Measurements from ENCODE around the gene SSH2.
"Not testable (repeated sequence)": the region's sequence is repeated elsewhere in the genome, so short reads cannot be mapped to it uniquely, and the experiment has no call there.

Gene SSH2

DNA sequence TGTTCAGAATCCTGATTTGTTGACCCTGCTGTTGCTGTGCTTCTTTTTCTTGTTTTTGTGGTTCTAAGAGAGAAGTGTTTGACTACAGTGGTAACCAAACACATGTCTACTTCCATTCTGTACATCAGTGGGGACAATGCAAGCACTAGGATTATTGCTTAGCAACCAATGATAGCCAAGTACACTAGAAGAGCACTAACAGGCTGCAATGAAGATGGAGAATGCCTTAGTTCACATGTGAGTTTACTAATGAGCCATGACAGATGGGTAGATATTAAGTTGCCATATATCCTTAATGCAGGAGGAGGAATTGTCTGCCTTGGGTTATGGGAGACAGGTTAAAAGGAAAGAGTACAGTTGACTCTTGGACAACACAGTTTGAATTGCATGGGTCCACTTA is 19.7 kb upstream of the SSH2 start:
- CTCF ChIA-PET = interaction anchor here (2.9 kb wide), 1 partner anchor 18 kb away, joined by 19 read pairs; no protein-coding TSS in a partner anchor
- POLR2A ChIA-PET = no interaction called here
- H3K4me3 ChIP-seq (ENCODE audit: low read depth, low read length) = no peak overlapping the region
- DNase-seq (ENCODE audit: low read depth, low spot score) = no peak
- TF ChIP-seq, protein P1, sequence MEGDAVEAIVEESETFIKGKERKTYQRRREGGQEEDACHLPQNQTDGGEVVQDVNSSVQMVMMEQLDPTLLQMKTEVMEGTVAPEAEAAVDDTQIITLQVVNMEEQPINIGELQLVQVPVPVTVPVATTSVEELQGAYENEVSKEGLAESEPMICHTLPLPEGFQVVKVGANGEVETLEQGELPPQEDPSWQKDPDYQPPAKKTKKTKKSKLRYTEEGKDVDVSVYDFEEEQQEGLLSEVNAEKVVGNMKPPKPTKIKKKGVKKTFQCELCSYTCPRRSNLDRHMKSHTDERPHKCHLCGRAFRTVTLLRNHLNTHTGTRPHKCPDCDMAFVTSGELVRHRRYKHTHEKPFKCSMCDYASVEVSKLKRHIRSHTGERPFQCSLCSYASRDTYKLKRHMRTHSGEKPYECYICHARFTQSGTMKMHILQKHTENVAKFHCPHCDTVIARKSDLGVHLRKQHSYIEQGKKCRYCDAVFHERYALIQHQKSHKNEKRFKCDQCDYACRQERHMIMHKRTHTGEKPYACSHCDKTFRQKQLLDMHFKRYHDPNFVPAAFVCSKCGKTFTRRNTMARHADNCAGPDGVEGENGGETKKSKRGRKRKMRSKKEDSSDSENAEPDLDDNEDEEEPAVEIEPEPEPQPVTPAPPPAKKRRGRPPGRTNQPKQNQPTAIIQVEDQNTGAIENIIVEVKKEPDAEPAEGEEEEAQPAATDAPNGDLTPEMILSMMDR (IDR thresholded peaks at IDR 0.05; ENCODE audit: insufficient read depth, low read length, missing control alignments) = no peak

DNA sequence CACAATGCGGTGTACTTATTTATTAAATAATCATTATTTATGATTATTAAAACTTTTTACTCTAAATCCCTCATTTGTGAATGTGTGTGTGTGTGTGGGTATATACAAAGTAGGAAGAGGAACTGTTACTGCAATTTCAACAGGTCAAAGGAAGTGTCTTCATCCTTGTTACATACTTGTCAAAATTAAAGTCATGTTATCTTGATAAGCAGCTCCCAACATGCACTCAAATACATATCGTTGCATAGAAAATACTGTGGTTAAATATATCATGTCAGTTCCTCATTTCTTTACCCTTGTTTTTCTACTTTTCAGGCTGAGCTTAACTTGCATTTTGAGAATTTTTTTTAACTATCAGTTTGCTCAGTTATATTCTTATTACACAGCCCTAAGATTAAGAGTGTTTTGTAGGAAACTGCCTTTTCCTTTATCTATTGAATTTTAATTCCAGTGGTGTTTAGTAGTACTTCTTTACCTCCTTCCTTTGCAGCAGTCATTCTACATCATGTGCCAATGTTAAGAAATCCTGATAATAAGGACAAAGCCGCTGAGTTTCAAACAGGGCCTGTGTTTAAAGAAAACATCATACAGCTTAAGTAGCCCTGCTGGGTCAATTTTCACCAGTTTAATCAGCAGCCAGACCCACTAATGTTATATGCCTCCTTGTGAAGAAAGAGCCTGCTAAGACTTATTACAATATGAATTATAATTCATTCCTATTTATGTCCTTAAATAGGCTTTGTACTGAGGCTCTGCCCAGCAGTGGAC is 18.6 kb upstream of the SSH2 start:
- POLR2A ChIA-PET = no interaction called here
- no peak for DNase-seq (ENCODE audit: low read depth, low spot score)
- H3K4me3 ChIP-seq (ENCODE audit: low read depth, low read length) = no peak overlapping the region
- TF ChIP-seq, protein P1 (IDR thresholded peaks at IDR 0.05; ENCODE audit: insufficient read depth, low read length, missing control alignments) = no peak
- CTCF ChIA-PET = interaction anchor here (1.0 to 2.9 kb wide), 3 partner anchors 9 to 141 kb away, joined by 3 to 19 read pairs (median 4); no protein-coding TSS in a partner anchor

DNA sequence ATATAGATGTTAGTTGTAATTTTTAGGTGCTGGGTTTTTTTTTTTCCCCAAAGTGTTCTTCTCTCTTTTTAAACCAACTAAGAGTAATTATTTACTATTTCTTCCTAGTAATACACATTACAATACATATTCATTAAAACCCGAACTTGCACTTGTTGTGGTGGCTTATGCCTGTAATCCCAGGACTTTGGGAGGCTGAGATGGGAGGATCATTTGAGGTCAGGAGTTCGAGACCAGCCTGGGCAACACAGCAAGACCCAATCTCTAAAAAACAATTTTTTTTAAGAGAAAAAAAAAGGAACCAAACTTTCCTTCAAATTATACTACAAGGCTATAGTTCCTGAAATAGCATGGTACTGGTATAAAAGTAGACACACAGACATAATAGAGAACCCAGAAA is 15.3 kb upstream of the SSH2 start:
- TF ChIP-seq, protein P1 (IDR thresholded peaks at IDR 0.05; ENCODE audit: insufficient read depth, low read length, missing control alignments) = no peak
- no peak overlapping the region for H3K4me3 ChIP-seq (ENCODE audit: low read depth, low read length)
- DNase-seq (ENCODE audit: low read depth, low spot score) = no peak
- POLR2A ChIA-PET = no interaction called here
- CTCF ChIA-PET = interaction anchor here (1.4 to 3.1 kb wide), 2 partner anchors 14 to 75 kb away, joined by 3 to 20 read pairs; no protein-coding TSS in a partner anchor

DNA sequence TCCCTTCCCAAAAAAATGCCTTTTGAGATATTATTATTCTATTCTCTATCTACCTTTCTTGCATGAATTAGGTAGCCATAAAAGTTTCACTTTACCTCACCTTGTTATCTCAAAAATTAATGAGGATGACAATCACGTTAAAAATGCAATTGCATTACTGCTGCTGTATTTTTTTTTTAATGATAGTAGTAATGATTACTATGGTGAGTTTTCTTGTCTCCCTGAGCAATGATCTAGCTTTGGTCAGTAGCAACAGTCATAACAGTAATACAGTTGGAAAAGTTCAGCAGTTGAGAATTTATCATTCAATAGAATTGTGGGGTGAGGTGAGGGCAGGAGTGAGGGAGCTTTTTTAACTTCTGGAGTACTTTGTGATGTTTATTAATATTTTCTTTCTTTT is 11.3 kb upstream of the SSH2 start, which contains the start of gene EFCAB5:
TSS of gene EFCAB5 (plus strand) at position 301 of the 400 bp plus-strand sequence. CDS start 163 bp downstream, outside the sequence.
- H3K4me3 ChIP-seq (ENCODE audit: low read depth, low read length) = no peak within 1 kb of the TSS
- DNase-seq (ENCODE audit: low read depth, low spot score) = no peak
- CTCF ChIA-PET = interaction anchor here (1.3 to 4.4 kb wide), 3 partner anchors 10 to 134 kb away, joined by 4 to 71 read pairs (median 7); partner anchors contain the start of gene SSH2
- POLR2A ChIA-PET = no interaction called here
- TF ChIP-seq, protein P1 (IDR thresholded peaks at IDR 0.05; ENCODE audit: insufficient read depth, low read length, missing control alignments) = no peak

DNA sequence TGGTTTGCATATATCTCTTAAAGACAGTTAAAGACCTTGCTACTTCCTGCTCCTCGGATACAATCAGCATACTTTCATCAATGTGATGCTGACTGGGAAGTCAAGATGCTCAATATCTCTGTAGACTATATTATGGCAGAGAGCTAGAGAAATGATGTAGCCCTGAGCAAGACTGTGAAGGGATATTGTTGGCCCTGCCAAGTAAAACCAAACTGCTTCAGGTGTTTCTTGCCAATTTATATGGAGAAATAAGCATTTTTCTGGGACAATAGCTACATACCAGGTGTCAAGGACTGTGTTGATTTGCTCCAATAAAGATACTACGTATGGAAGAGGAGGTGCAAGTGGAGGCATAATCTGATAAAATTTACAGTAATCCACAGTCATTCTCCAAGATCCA is 6.7 kb upstream of the SSH2 start:
- no peak for DNase-seq (ENCODE audit: low read depth, low spot score)
- TF ChIP-seq, protein P1 (IDR thresholded peaks at IDR 0.05; ENCODE audit: insufficient read depth, low read length, missing control alignments) = no peak
- ChIA-PET POLR2A (no interaction called here), CTCF (interaction anchor here (0.6 to 11.8 kb wide), 6 partner anchors 9 to 366 kb away, joined by 3 to 470 read pairs (median 4); no protein-coding TSS in a partner anchor)
- H3K4me3 ChIP-seq (ENCODE audit: low read depth, low read length) = no peak overlapping the region

DNA sequence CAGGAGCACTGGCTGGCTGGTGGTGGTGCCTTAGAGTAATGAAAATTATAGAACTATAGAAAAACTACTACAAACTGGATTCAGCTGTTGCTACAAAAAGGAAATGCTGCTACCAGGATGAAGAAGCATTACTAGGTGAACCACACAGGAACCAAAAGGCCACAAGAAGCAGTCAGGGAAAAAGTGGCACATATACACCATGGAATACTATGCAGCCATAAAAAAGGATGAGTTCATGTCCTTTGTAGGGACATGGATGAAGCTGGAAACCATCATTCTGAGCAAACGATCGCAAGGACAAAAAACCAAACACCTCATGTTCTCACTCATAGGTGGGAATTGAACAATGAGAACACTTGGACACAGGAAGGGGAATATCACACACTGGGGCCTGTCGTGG is 5.9 kb upstream of the SSH2 start:
- CTCF ChIA-PET = interaction anchor here (7.8 to 11.8 kb wide), 3 partner anchors 130 to 295 kb away, joined by 136 to 470 read pairs (median 153); no protein-coding TSS in a partner anchor
- H3K4me3 ChIP-seq (ENCODE audit: low read depth, low read length); POLR2A ChIA-PET; DNase-seq (ENCODE audit: low read depth, low spot score): not testable (repeated sequence)

Measured in AG04449 (cell line).